Heart left ventricle (tissue), 13 donors: ENCODE results near the gene COX7A2.

Source experiments
- CTCF ChIP-seq, 12 donors: fragments of 200-600 bp; sonication (generic) in 4 of 12; IDR thresholded peaks; one replicate each; pipeline versions ENCODE4 v1.5.0 to v1.8.0; 2018 to 2022; ENCODE audit warnings: antibody characterized with exemption in 12 of 12, mild to moderate bottlenecking in 5 of 12
- POLR2A ChIP-seq, 2 donors: fragments of 450-650 bp; IDR thresholded peaks; one replicate each; pipeline ENCODE4 v1.6.1; 2017; ENCODE audit warnings: antibody characterized with exemption in 2 of 2, mild to moderate bottlenecking in 2 of 2, moderate library complexity in 2 of 2
- donor health status: ischemic (EF 13 %, LVEDD 7.1; RV severe dilation, severe dysfunction).
- donor health status: DM: no; HTN: yes; CAD: no.
- donor health status: DM: no; HTN: no; CAD: no.
- donor health status: ischemic (EF 25% LVEDD 6.9; RV normal size, moderate dysfunction).
- donor health status: ischemic (EF 25% LVEDD 5.7; RV mildly dilated, moderate dysfunction).
- donor health status: ischemic (EF 35%, LVEDD 5.7; RV mildly dilated, moderate dysfunction).
- donor health status: nonischemic (EF 11% LVEDD 7.7; RV severe dilation, severe dysfunction).
- donor health status: DM: yes; HTN: yes; CAD: no.
- donor health status: PGD.
- donor health status: ischemic (EF 29% LVEDD 5.4; RV normal size, mild dysfunction).
- donor health status: nonischemic (EF 23%, LVEDD 6.1; RV moderate dilation, normal function).

- TF ChIP-seq CTCF (IDR thresholded peaks at IDR 0.05) (peak; percentile 78 to 95 (median 87)), POLR2A (IDR thresholded peaks at IDR 0.05) (no peak)
Measured at GRCh38 chr6:75208298-75209183, 35.1 kb downstream of the COX7A2 start.
